B cell (primary cell): Measurements from ENCODE around the gene USP48.

Experiments
- EZH2 ChIP-seq: IDR thresholded peaks from 2 replicates; pipeline ENCODE4 v1.6.1; 2012; ENCODE audit warnings: borderline replicate concordance, low read depth, mild to moderate bottlenecking, moderate library complexity, low read length; ENCODE audit not compliant: insufficient read depth, poor library complexity, severe bottlenecking
- TF ChIP-seq, protein P1 (sequence below): fragments of 200-600 bp; IDR thresholded peaks from one replicate; pipeline ENCODE4 v1.8.0; 2022; ENCODE audit warnings: antibody characterized with exemption, mild to moderate bottlenecking

DNA sequence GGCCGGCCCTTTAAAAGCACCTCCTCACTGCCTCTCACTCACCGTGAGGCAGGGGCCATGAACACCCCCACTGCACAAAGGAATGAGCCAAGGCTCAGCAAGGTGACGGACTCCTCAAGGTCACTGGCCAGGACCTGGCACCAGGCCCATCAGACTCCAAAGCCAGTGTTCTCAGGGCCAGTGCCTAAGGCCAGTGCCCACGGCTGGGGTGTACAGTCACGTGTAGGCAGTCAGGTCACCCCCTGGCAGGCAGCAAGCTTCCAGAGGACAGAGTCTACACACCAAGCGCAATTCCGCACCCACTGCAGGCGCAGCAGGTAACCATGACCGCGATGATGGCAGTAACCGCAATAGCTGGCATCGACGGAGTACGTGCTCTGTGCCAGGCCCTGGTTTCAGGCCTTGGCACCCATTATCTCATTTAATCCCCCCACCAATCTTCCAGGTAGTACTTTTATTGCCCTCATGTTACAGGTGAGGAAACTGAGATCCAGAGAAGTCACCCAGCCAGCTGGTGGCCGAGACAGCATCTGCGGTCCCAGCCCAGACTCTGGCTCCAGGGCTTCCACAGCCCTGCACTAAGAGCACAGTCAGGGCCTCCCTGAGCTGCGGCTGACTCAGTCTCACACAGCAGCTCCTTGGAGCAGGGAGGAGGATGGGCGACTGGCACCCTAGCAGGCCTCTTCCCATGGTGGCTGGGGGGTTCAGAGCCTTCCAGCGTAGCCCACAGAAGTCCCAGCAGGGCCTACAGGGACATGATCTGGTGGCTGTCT lies 140.8 kb downstream of the USP48 start:
- TF ChIP-seq, protein P1, sequence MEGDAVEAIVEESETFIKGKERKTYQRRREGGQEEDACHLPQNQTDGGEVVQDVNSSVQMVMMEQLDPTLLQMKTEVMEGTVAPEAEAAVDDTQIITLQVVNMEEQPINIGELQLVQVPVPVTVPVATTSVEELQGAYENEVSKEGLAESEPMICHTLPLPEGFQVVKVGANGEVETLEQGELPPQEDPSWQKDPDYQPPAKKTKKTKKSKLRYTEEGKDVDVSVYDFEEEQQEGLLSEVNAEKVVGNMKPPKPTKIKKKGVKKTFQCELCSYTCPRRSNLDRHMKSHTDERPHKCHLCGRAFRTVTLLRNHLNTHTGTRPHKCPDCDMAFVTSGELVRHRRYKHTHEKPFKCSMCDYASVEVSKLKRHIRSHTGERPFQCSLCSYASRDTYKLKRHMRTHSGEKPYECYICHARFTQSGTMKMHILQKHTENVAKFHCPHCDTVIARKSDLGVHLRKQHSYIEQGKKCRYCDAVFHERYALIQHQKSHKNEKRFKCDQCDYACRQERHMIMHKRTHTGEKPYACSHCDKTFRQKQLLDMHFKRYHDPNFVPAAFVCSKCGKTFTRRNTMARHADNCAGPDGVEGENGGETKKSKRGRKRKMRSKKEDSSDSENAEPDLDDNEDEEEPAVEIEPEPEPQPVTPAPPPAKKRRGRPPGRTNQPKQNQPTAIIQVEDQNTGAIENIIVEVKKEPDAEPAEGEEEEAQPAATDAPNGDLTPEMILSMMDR: no peak
- no peak for TF ChIP-seq EZH2
